HG02798 (cell line): ENCODE data around the gene CHST3.
"Not testable (repeated sequence)": the region's sequence is repeated elsewhere in the genome, so short reads cannot be mapped to it uniquely, and the experiment has no call there.

Experiments
- ATAC-seq: cut with Tn5 transposase; IDR thresholded peaks from one replicate; pipeline ENCODE4 v1.9.1; 2021; ENCODE audit warnings: mild to moderate bottlenecking; ENCODE audit not compliant: unreplicated experiment, poor library complexity

The CHST3 gene

GRCh38 chr10:71964098-71964742, at the start of gene CHST3:
TSS of gene CHST3 (plus strand) at chr10:71964395. CDS start at chr10:72005843, 41,448 bp downstream.
- no peak for ATAC-seq

- ATAC-seq, result no peak
Observed at GRCh38 chr10:71916827-71917226, 47.4 kb upstream of the CHST3 start.

GRCh38 chr10:71918992-71919391, 45.2 kb upstream of the CHST3 start:
- ATAC-seq, result no peak

- not testable (repeated sequence) for ATAC-seq
Observed at GRCh38 chr10:71919956-71920539, 44.1 kb upstream of the CHST3 start.

- no peak for ATAC-seq
Observed at GRCh38 chr10:71920540-71921323, 43.5 kb upstream of the CHST3 start.

- ATAC-seq, result no peak
Observed at GRCh38 chr10:71921324-71922027, 42.7 kb upstream of the CHST3 start.

- ATAC-seq, result no peak
Observed at GRCh38 chr10:71923138-71923692, 41.0 kb upstream of the CHST3 start.

- no peak for ATAC-seq
Observed at GRCh38 chr10:71924771-71925170, 39.4 kb upstream of the CHST3 start.

GRCh38 chr10:71927159-71927558, 37.0 kb upstream of the CHST3 start:
- no peak for ATAC-seq

- ATAC-seq, result no peak
Observed at GRCh38 chr10:71927776-71928592, 36.2 kb upstream of the CHST3 start.

- no peak for ATAC-seq
Observed at GRCh38 chr10:71931295-71931694, 32.9 kb upstream of the CHST3 start.

GRCh38 chr10:71933651-71934050, 30.5 kb upstream of the CHST3 start:
- no peak for ATAC-seq

- no peak for ATAC-seq
Observed at GRCh38 chr10:71938211-71938610, 26.0 kb upstream of the CHST3 start.

GRCh38 chr10:71939304-71939703, 24.9 kb upstream of the CHST3 start:
- no peak for ATAC-seq

GRCh38 chr10:71939861-71940474, 24.2 kb upstream of the CHST3 start:
- ATAC-seq, result no peak

GRCh38 chr10:71940752-71941151, 23.4 kb upstream of the CHST3 start:
- ATAC-seq, result no peak

- no peak for ATAC-seq
Observed at GRCh38 chr10:71941318-71941717, 22.9 kb upstream of the CHST3 start.

GRCh38 chr10:71945819-71946474, 18.2 kb upstream of the CHST3 start:
- ATAC-seq, result no peak

- ATAC-seq, result no peak
Observed at GRCh38 chr10:71946700-71947099, 17.5 kb upstream of the CHST3 start.
